HT-29 (cell line): Measurements from ENCODE around the gene HSDL1. TPM values are rescaled to one million over a fixed set of nuclear protein-coding genes. Genes with fewer than 3 reads are reported as not detected.

Experiments used
- DNase-seq: peaks from one replicate; pipeline ENCODE4 v3.0.0-alpha.2; 2015; ENCODE audit warnings: low spot score
- total RNA-seq: library from RNA; depleted of rRNA; stranded (reverse); fragments of >200 nt; shearing (Covaris generic); gene quantifications from 2 replicates; pipeline ENCODE4 v1.2.3, GENCODE V29; 2014

Gene HSDL1
- total RNA-seq, 1 experiment from 2014 or later, result 6.6 TPM

DNA sequence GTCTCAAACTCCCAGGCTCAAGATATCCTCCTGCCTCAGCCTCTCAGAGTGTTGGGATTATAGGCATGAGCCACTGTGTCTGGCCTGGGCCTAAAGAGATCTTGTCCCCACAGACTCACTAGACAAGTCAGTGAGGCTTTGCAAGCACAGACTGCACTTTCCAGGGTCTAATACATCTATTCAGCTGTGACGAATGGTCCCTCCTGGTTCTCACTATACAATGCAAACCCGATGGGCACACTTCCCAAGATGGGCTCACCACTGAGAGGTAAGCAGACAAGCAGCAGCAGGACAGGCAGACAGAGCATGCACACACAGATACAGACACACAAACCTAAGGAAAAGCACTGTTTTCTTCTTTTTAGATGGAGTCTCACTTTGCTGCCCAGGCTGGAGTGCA is 37.1 kb downstream of the HSDL1 start:
- no peak for DNase-seq

- DNase-seq, result no peak
These were observed 38.8 kb downstream of the HSDL1 start for GRCh38 chr16:84105948-84106740.

DNA sequence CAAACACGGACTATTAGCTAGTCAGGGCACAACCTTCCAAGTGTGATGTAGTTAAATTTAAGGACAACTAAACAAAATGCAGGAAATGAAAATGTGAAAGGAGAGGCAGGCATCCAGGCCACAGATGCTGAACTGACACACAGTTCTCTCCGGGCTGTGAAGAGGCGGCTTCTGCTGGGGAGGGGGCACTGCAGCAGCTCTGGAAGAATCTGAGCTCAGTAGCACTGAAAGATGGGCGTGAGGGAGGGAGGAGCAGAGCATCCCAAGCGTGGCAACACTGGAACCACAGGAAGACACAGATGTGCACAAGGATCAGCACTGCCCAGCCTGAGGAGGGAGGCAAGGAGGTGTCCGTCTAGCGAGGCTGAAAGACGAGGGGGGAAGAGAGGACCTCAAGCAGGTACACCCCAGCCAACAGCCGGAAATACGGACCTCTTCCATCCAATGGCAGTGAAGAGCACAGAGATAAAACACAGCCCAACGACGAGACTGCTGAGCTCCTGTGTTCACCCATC is 39.6 kb downstream of the HSDL1 start:
- no peak for DNase-seq

DNA sequence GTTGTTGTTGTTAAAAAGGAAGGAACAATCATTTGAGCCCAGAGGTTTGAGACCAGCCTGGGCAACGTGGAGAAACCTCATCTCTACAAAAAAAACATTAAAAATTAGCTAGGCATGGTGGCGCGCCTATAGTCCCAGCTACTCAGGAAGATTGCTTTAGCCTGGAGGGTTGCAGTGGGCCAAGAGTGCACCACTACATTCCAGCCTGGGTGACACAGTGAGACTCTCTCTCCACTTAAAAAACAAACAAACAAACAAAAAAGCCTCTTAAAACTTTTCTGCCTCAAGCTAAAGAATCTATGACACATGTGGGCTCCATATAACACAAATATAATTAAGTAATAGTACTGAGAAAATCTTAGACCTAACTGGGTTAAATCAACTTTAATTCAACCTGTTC is 40.7 kb downstream of the HSDL1 start:
- no peak for DNase-seq

DNA sequence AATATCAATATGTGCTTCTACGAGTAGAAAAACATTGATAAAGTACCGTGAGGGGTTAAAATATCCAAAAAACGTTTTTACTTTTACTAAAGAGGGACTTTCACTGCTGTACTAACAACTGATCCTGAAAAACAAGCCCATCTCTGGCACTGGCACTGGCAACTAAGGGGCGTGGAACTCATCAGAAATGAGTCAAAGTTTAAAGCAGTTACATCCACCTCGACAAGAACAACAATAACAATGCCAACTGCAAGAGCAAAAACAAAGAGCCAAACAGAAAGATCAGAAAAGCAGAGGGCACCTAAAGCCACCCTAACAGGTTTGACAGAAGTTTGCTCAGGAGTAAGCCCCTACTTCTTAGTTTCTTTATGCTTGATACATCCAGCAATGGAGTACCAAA is 41.3 kb downstream of the HSDL1 start:
- no peak for DNase-seq

DNA sequence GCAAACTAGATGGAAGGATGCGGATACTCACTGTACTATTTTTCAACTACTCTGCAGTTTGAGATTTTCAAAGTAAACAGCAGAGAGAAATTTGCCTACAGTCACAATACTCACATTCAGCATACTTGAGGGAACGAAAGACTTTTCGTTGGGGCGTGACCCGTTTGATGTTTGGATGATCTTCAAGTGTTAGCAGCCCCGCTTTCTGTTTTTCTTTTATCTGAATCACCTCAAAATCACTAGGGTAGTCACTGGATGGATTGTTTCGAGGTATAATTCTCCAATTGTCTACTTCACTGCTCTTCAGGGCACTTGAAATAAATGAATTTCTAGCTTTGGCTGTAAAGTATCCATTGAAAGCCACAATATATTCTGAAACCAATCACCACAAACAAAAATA is 46.0 kb downstream of the HSDL1 start:
- DNase-seq, result no peak

DNA sequence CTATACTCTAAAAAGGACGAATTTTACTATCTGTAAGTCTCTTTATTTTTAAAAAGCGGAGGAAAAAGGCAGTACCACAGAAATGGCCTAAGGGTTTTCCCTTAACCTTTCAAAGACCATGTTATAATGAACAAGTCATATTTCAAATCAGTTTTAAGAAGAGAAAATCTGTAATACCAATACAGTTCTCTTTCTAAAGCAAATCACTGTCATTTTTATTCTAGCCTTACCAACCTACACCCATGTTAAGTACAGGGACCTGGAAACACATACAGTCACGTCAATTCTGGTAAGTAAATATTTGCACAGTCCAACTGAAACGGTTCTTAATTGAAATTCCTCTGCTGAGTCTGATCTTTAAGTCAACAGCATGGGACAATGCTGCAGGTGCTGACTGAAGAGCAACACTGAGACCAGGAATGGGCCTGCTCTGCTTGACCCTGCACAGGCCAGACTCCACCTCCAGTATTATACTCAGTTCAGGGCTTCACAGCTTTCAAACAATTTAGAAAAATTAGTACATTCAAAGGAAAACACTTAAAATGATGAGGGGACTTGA is 48.5 kb downstream of the HSDL1 start:
- DNase-seq, result peak; percentile 55

DNA sequence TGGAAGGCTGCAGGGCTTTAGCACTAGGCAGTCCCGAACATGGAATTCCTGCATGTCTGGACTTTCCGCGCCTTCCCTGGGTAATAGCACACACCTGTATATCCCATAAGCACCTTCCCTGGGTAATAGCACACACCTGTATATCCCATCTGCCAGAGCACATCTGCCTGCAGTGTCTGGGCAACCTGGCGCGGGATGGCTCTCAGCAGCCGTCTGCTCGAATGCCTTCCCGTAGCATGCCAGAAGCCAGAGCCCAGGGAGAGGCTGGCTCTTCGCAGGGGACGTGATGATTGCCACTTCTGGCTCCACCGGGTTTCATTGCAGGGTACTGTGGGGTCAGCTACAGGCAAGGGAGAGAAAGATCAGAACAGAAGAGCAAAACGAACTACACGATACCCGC is 49.5 kb downstream of the HSDL1 start:
- DNase-seq, result no peak

DNA sequence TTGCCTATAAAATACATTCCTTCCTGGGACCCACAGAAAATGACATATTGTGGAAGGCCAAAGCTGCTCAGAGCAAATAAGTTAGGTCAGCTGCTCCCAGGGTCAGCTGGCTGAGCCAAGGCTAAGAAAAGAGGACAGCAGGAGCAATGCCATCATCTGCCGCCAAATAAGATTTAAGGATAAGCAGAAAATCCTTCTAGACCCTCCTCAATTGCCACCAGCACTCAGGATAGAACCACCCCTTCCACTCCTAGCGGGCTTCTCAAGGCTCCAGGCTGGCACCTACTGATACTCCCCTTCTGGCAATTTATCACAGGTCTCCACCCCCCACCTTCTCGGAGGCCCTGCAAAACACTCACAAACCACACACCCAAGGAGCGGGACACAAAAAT is 51.1 kb downstream of the HSDL1 start:
- no peak for DNase-seq

GRCh38 chr16:84093120-84093878 is 51.7 kb downstream of the HSDL1 start:
- no peak for DNase-seq

GRCh38 chr16:84091460-84091859 is 53.5 kb downstream of the HSDL1 start:
- no peak for DNase-seq

- DNase-seq, result no peak
These were observed 54.8 kb downstream of the HSDL1 start for GRCh38 chr16:84090211-84090610.

DNA sequence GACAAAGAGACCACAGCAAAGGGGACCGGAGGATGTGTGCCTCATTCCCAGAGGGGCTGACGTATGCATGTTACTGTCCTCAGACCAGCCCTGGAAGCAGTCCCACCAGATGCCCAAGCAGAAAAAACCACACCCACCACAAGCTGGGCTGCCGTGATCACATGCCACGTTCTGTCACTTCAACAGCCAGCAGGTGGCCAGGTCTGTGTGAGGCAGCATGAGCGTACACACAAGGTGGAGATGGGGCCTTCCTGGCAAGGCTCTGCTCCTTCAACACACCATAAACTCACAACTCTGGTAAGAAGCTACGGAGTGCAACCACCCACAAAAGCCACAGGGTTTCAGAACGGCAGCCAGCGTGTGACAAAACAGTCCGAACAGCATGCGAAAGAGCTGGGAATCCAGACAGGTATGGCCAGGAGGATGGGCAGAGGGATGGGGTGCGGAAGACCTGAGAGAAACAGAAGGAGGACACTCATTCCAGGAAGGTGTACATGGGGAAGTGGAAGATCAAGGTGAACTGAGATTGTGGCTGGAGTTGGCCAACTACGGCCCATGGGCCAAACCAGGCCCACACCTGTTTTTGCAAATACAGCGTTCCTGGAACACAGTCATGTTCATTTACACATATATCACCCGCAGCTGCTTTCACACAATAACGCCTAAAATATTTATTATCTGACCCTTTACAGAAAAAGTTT is 56.1 kb downstream of the HSDL1 start:
- peak; percentile 3 for DNase-seq

- DNase-seq, result no peak
These were observed 57.4 kb downstream of the HSDL1 start for GRCh38 chr16:84087466-84088151.

DNA sequence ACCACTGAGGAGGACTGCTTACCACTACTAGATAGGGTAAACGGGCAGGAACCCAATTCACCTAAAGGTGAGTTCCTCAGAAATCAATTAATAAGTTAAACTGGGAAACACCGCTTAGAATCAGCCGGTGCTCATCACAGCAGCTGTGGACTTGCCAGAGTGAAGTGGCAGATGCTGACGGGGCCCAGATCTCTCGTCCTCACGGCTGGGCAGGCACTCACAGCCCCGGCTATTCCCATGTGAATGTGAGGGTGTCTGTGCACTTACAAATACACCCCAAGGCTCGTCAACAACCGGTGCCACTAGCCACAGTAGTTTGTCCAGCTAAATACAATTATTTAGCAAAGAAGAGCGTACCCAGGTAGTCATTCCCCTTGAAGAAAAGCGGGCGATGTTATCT is 58.0 kb downstream of the HSDL1 start:
- DNase-seq, result no peak

- DNase-seq, result no peak
These were observed 58.6 kb downstream of the HSDL1 start for GRCh38 chr16:84086341-84086740.

DNA sequence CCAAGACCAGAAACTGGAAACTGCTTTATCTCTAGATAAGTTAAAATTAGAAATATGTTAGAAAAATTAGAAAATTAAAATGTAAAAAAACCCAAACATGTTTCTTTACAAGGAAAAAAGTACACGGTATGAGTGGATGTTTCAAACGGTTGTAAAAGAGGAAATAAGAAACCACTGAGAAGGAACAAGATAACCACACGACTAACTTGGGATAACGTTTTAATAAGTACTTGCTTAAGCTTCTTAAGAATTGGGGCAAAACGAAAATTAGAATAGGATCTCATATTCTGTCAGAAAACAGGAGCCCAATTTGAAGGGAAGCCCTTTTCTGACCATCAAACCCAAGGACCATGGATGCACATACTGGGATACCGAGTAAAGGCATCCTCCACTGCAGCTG is 59.2 kb downstream of the HSDL1 start:
- no peak for DNase-seq

DNA sequence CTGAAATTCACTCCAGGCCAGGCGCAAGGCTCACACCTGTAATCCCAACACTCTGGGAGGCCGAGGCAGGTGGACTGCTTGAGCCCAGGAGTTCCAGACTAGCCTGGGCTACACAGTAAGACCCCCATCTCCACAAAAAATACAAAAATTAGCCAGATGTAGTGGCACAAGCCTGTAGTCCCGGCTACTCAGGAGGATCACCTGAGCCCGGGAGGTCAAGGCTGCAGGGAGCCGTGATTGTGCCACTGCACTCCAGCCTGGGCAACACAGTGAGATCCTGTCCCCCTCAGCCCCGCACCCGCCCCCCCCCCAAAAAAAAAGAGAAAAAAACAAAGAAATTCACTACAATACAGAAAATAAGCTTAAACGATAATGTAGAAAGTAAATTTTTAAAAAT is 59.7 kb downstream of the HSDL1 start:
- no peak for DNase-seq

GRCh38 chr16:84084570-84085270 is 60.3 kb downstream of the HSDL1 start:
- peak; percentile 83 for DNase-seq

- no peak for DNase-seq
These were observed 62.0 kb downstream of the HSDL1 start for GRCh38 chr16:84082835-84083569.
